CD14-positive monocyte (primary cell): Measurements from ENCODE around the gene ZRSR2. TPM values are rescaled to one million over a fixed set of nuclear protein-coding genes. Genes with fewer than 3 reads are reported as not detected.

Source experiments
- DNase-seq, 3 donors: peaks; one replicate each; pipeline ENCODE4 v3.0.0-alpha.2; 2011 to 2022
- H2AFZ ChIP-seq: 2 replicates; pipeline ENCODE4 v1.6.0; 2012; ENCODE audit warnings: mild to moderate bottlenecking, low read depth, low read length, inconsistent platforms; ENCODE audit not compliant: insufficient read depth, poor library complexity, severe bottlenecking
- H3K27ac ChIP-seq, 2 donors: 1 replicate in 1 of 2; 2 replicates in 1 of 2; pipeline ENCODE4 v1.5.1; 2012 to 2013; ENCODE audit warnings: low read length in 2 of 2, control low read depth in 1 of 2, inconsistent platforms in 1 of 2, low read depth in 1 of 2, mild to moderate bottlenecking in 1 of 2
- H3K27me3 ChIP-seq, 2 donors: one replicate each; pipeline versions ENCODE4 v1.6.0 to v1.6.1; 2011 to 2013; ENCODE audit warnings: low read length in 2 of 2; ENCODE audit not compliant: control insufficient read depth in 2 of 2, insufficient read depth in 2 of 2
- H3K36me3 ChIP-seq, 2 donors: replicated peaks in 1 of 2; 1 replicate in 1 of 2; 2 replicates in 1 of 2; pipeline versions ENCODE4 v1.5.1 to v1.6.1; 2012 to 2013; ENCODE audit warnings: low read length in 2 of 2, control low read depth in 1 of 2, inconsistent platforms in 1 of 2, mild to moderate bottlenecking in 1 of 2; ENCODE audit not compliant: insufficient read depth in 2 of 2, control insufficient read depth in 1 of 2
- H3K4me1 ChIP-seq, 2 donors: 1 replicate in 1 of 2; 2 replicates in 1 of 2; pipeline versions ENCODE4 v1.5.1 to v1.6.1; 2012 to 2013; ENCODE audit warnings: low read length in 2 of 2, control low read depth in 1 of 2, inconsistent platforms in 1 of 2, mild to moderate bottlenecking in 1 of 2, moderate library complexity in 1 of 2; ENCODE audit not compliant: insufficient read depth in 2 of 2, control insufficient read depth in 1 of 2
- H3K4me2 ChIP-seq: replicated peaks from 2 replicates; pipeline ENCODE3; 2012; ENCODE audit warnings: low read length, moderate library complexity, mild to moderate bottlenecking; ENCODE audit not compliant: poor library complexity, severe bottlenecking; ENCODE audit errors: extremely low read depth
- H3K4me3 ChIP-seq, 3 experiments: fragments of 200-600 bp in 1 of 3; sonication (generic) in 1 of 3; replicated peaks in 1 of 3; 1 replicate in 2 of 3; 2 replicates in 1 of 3; pipeline ENCODE4 v1.5.1; 2011 to 2013; ENCODE audit warnings: low read length in 3 of 3, mild to moderate bottlenecking in 3 of 3, control low read depth in 2 of 3, low read depth in 2 of 3, inconsistent platforms in 1 of 3, moderate library complexity in 1 of 3
- H3K79me2 ChIP-seq: 2 replicates; pipeline ENCODE4 v1.6.0; 2012; ENCODE audit warnings: mild to moderate bottlenecking, control low read depth, inconsistent platforms, low read length, moderate library complexity; ENCODE audit not compliant: insufficient read depth
- H3K9ac ChIP-seq: 2 replicates; pipeline ENCODE4 v1.6.0; 2017; ENCODE audit warnings: low read length, mild to moderate bottlenecking; ENCODE audit not compliant: insufficient read depth, poor library complexity, severe bottlenecking
- H3K9me3 ChIP-seq, 2 donors: replicated peaks in 1 of 2; 1 replicate in 1 of 2; 2 replicates in 1 of 2; pipeline versions ENCODE4 v1.5.1 to v1.6.1; 2012 to 2013; ENCODE audit warnings: low read length in 2 of 2, control low read depth in 1 of 2; ENCODE audit not compliant: control insufficient read depth in 1 of 2, insufficient read depth in 1 of 2
- H4K20me1 ChIP-seq: 2 replicates; pipeline ENCODE4 v1.6.0; 2012; ENCODE audit warnings: mild to moderate bottlenecking, low read length, control low read depth, moderate library complexity; ENCODE audit not compliant: insufficient read depth
- H3K27ac Mint-ChIP-seq, 7 donors: one replicate each; pipeline ENCODE4 v1.8.0; 2020; ENCODE audit warnings: mild to moderate bottlenecking in 7 of 7, mixed read lengths in 7 of 7, moderate library complexity in 6 of 7, inconsistent platforms in 2 of 7
- H3K27me3 Mint-ChIP-seq, 3 donors: one replicate each; pipeline ENCODE4 v1.8.0; 2021 to 2022; ENCODE audit warnings: low read depth in 3 of 3, mild to moderate bottlenecking in 3 of 3, mixed read lengths in 3 of 3, moderate library complexity in 3 of 3, inconsistent platforms in 1 of 3
- H3K36me3 Mint-ChIP-seq, 2 donors: one replicate each; pipeline ENCODE4 v1.8.0; 2020; ENCODE audit warnings: mixed read lengths in 2 of 2, inconsistent platforms in 1 of 2, mild to moderate bottlenecking in 1 of 2
- H3K4me1 Mint-ChIP-seq: one replicate; pipeline ENCODE4 v1.8.0; 2020; ENCODE audit warnings: mild to moderate bottlenecking, mixed read lengths
- H3K4me3 Mint-ChIP-seq, 2 donors: one replicate each; pipeline ENCODE4 v1.8.0; 2020; ENCODE audit warnings: mild to moderate bottlenecking in 2 of 2, mixed read lengths in 2 of 2, moderate library complexity in 1 of 2
- H3K9me3 Mint-ChIP-seq, 7 donors: one replicate each; pipeline ENCODE4 v1.8.0; 2020 to 2022; ENCODE audit warnings: mixed read lengths in 7 of 7, mild to moderate bottlenecking in 6 of 7, moderate library complexity in 6 of 7, inconsistent platforms in 2 of 7
- CTCF ChIP-seq: fragments of 200-600 bp; IDR thresholded peaks from one replicate; pipeline ENCODE4 v1.8.0; 2022; ENCODE audit warnings: antibody characterized with exemption, mild to moderate bottlenecking
- WGBS: methylation state at CpG from one replicate; pipeline ENCODE4 v1.1.5; 2013; ENCODE audit warnings: missing lambda C conversion rate; ENCODE audit not compliant: insufficient coverage; 5-methylcytosine and 5-hydroxymethylcytosine counted together
- intact Hi-C, 2 donors: fragments of 100-400 bp; cut with micrococcal nuclease; formaldehyde crosslinking; loops; one replicate each; pipeline versions ENCODE4 v1.15.0 to v1.15.1; 2023
- polyA plus RNA-seq, 3 donors: library from polyadenylated mRNA; depleted of rRNA in 1 of 3; unstranded in 2 of 3; stranded (reverse) in 1 of 3; fragments of 300-500 nt in 2 of 3; fragments of >200 nt in 1 of 3; fragmentation: Illumina TruSeq in 2 of 3; gene quantifications; 1 replicate in 2 of 3; 2 replicates in 1 of 3; pipeline ENCODE4 v1.2.3, GENCODE V29; 2012 to 2021

The ZRSR2 gene
- polyA plus RNA-seq, 3 donors, result 9.3 to 32.1 (median 11.2) TPM

GRCh38 chrX:15869695-15870094 is 79.4 kb downstream of the ZRSR2 start:
- Mint-ChIP-seq H3K36me3 (no peaks in the 10 kb centered on the region), H3K4me1 (peaks cover 10% of the 10 kb centered on the region), H3K4me3 (no peak overlapping the region), H3K27ac (no peak overlapping the region), H3K27me3 (peaks cover 0 to 48% (median 1%) of the 10 kb centered on the region in 3 donors), H3K9me3 (peaks cover 0 to 2% (median 0%) of the 10 kb centered on the region in 7 donors)
- Histone ChIP-seq H3K9me3 (no peaks in the 10 kb centered on the region), H2AFZ (no peak overlapping the region), H4K20me1 (no peaks in the 10 kb centered on the region), H3K79me2 (no peaks in the 10 kb centered on the region), H3K4me2 (no peak overlapping the region), H3K9ac (no peak overlapping the region), H3K4me1 (peaks cover 10 to 16% of the 10 kb centered on the region in 2 donors), H3K27me3 (peaks cover 0 to 78% of the 10 kb centered on the region in 2 donors), H3K4me3 (no peak overlapping the region), H3K27ac (no peak overlapping the region), H3K36me3 (no peaks in the 10 kb centered on the region)
- no peak for DNase-seq
- WGBS, result no CpG with 5 or more reads among the region's 4 CpGs
- intact Hi-C loops, result no loop called here
- TF ChIP-seq CTCF, result no peak

GRCh38 chrX:15870310-15870709 is 80.0 kb downstream of the ZRSR2 start:
- peaks cover 10 to 22% of the 10 kb centered on the region in 2 donors for H3K4me1 ChIP-seq
- DNase-seq, result no peak
- H3K4me3 Mint-ChIP-seq, result no peak overlapping the region
- H3K4me2 ChIP-seq, result no peak overlapping the region
- TF ChIP-seq CTCF, result no peak
- no peaks in the 10 kb centered on the region for H3K36me3 Mint-ChIP-seq
- H3K36me3 ChIP-seq, result no peaks in the 10 kb centered on the region
- peaks cover 0 to 2% (median 0%) of the 10 kb centered on the region in 7 donors for H3K9me3 Mint-ChIP-seq
- WGBS, result no CpG with 5 or more reads among the region's 4 CpGs
- peaks cover 16% of the 10 kb centered on the region for H3K4me1 Mint-ChIP-seq
- no peak overlapping the region for H3K27ac ChIP-seq
- H3K4me3 ChIP-seq, result no peak overlapping the region
- H3K79me2 ChIP-seq, result no peaks in the 10 kb centered on the region
- peaks cover 0 to 78% of the 10 kb centered on the region in 2 donors for H3K27me3 ChIP-seq
- peaks cover 0 to 54% (median 1%) of the 10 kb centered on the region in 3 donors for H3K27me3 Mint-ChIP-seq
- H3K9ac ChIP-seq, result no peak overlapping the region
- no peaks in the 10 kb centered on the region for H4K20me1 ChIP-seq
- H3K27ac Mint-ChIP-seq, result no peak overlapping the region
- no peaks in the 10 kb centered on the region for H3K9me3 ChIP-seq
- intact Hi-C loops, result no loop called here
- no peak overlapping the region for H2AFZ ChIP-seq

Other genes starting within 250 kb of the ZRSR2 start
- gene ACE2, start 189.5 kb upstream of the ZRSR2 start, polyA plus RNA-seq, result not detected
- gene CLTRN, start 125.7 kb upstream of the ZRSR2 start, polyA plus RNA-seq, result not detected
- gene CA5B, start 52.2 kb upstream of the ZRSR2 start, polyA plus RNA-seq, result 10 to 100 TPM in 2 of 3 donors, 1 to 10 TPM in 1; 6.2 to 24.4 (median 21.4) TPM
- gene AP1S2, start 64.3 kb downstream of the ZRSR2 start, polyA plus RNA-seq, result 100 to 1,000 TPM; 155 to 851 (median 806) TPM